ENCODE data around the gene MRPL40. TPM values are rescaled to one million over a fixed set of nuclear protein-coding genes. Genes with fewer than 3 reads are reported as not detected.

The MRPL40 gene
- total and polyA plus RNA-seq, 4 donors = 17.0 to 61.4 (median 32.2) TPM

- 93% methylated on average over 14 of the region's 14 CpGs for WGBS, 2 donors
Measured at GRCh38 chr22:19466126-19466716, 33.9 kb downstream of the MRPL40 start.

GRCh38 chr22:19466848-19467752 is 34.8 kb downstream of the MRPL40 start:
- H3K27me3 ChIP-seq (ENCODE audit: control insufficient read depth in 3 of 3, insufficient read depth in 3 of 3, low read length in 2 of 3) = no peaks in the 10 kb centered on the region
- ATAC-seq (ENCODE audit: insufficient read depth, low FRiP score) (no peak), DNase-seq (no peak)
- WGBS, 2 donors = 94 to 95% methylated on average over 9 of the region's 9 CpGs
- no peak overlapping the region for H3K9ac ChIP-seq (ENCODE audit: insufficient read depth in 1 of 2, low read length in 2 of 2)
- H3K9me3 ChIP-seq (ENCODE audit: control insufficient read depth in 4 of 4, insufficient read depth in 3 of 4, low read length in 3 of 4) = no peaks in the 10 kb centered on the region
- no peak overlapping the region for H3K4me3 ChIP-seq
- peaks cover 28 to 64% (median 31%) of the 10 kb centered on the region in 4 donors for H3K36me3 ChIP-seq (ENCODE audit: control insufficient read depth in 4 of 4, insufficient read depth in 4 of 4, low read length in 4 of 4)
- no peak overlapping the region for H3K27ac ChIP-seq (ENCODE audit: low read depth in 1 of 2, low read length in 1 of 2)
- TF ChIP-seq, protein P1, sequence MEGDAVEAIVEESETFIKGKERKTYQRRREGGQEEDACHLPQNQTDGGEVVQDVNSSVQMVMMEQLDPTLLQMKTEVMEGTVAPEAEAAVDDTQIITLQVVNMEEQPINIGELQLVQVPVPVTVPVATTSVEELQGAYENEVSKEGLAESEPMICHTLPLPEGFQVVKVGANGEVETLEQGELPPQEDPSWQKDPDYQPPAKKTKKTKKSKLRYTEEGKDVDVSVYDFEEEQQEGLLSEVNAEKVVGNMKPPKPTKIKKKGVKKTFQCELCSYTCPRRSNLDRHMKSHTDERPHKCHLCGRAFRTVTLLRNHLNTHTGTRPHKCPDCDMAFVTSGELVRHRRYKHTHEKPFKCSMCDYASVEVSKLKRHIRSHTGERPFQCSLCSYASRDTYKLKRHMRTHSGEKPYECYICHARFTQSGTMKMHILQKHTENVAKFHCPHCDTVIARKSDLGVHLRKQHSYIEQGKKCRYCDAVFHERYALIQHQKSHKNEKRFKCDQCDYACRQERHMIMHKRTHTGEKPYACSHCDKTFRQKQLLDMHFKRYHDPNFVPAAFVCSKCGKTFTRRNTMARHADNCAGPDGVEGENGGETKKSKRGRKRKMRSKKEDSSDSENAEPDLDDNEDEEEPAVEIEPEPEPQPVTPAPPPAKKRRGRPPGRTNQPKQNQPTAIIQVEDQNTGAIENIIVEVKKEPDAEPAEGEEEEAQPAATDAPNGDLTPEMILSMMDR (IDR thresholded peaks at IDR 0.05; ENCODE audit: control extremely low read depth, extremely low read depth) = no peak
- no peaks in the 10 kb centered on the region for H3K4me1 ChIP-seq (ENCODE audit: control insufficient read depth in 5 of 5, insufficient read depth in 5 of 5, low read length in 5 of 5)

More at GRCh38 chr22:19466126-19466716, 33.9 kb downstream of the MRPL40 start:
- ATAC-seq (ENCODE audit: insufficient read depth, low FRiP score) (no peak), DNase-seq (no peak)
- H3K9me3 ChIP-seq (ENCODE audit: control insufficient read depth in 4 of 4, insufficient read depth in 3 of 4, low read length in 3 of 4) = no peaks in the 10 kb centered on the region
- H3K27ac ChIP-seq (ENCODE audit: low read depth in 1 of 2, low read length in 1 of 2) = no peak overlapping the region
- H3K4me3 ChIP-seq = no peak overlapping the region
- no peaks in the 10 kb centered on the region for H3K27me3 ChIP-seq (ENCODE audit: control insufficient read depth in 3 of 3, insufficient read depth in 3 of 3, low read length in 2 of 3)
- peaks cover 27 to 58% (median 31%) of the 10 kb centered on the region in 4 donors for H3K36me3 ChIP-seq (ENCODE audit: control insufficient read depth in 4 of 4, insufficient read depth in 4 of 4, low read length in 4 of 4)
- H3K9ac ChIP-seq (ENCODE audit: insufficient read depth in 1 of 2, low read length in 2 of 2) = no peak overlapping the region
- TF ChIP-seq, protein P1 (IDR thresholded peaks at IDR 0.05; ENCODE audit: control extremely low read depth, extremely low read depth) = no peak
- no peaks in the 10 kb centered on the region for H3K4me1 ChIP-seq (ENCODE audit: control insufficient read depth in 5 of 5, insufficient read depth in 5 of 5, low read length in 5 of 5)

GRCh38 chr22:19467912-19468311 is 35.6 kb downstream of the MRPL40 start:
- WGBS, 2 donors = 97 to 99% methylated on average over 6 of the region's 6 CpGs
- DNase-seq = no peak
- Histone ChIP-seq H3K36me3 (ENCODE audit: control insufficient read depth in 4 of 4, insufficient read depth in 4 of 4, low read length in 4 of 4) (peaks cover 30 to 67% (median 34%) of the 10 kb centered on the region in 4 donors), H3K9ac (ENCODE audit: insufficient read depth in 1 of 2, low read length in 2 of 2) (no peak overlapping the region), H3K4me1 (ENCODE audit: control insufficient read depth in 5 of 5, insufficient read depth in 5 of 5, low read length in 5 of 5) (no peaks in the 10 kb centered on the region), H3K4me3 (no peak overlapping the region), H3K9me3 (ENCODE audit: control insufficient read depth in 4 of 4, insufficient read depth in 3 of 4, low read length in 3 of 4) (no peaks in the 10 kb centered on the region), H3K27ac (ENCODE audit: low read depth in 1 of 2, low read length in 1 of 2) (no peak overlapping the region), H3K27me3 (ENCODE audit: control insufficient read depth in 3 of 3, insufficient read depth in 3 of 3, low read length in 2 of 3) (no peaks in the 10 kb centered on the region)
- TF ChIP-seq, protein P1 (IDR thresholded peaks at IDR 0.05; ENCODE audit: control extremely low read depth, extremely low read depth) = no peak
- ATAC-seq (ENCODE audit: insufficient read depth, low FRiP score) = no peak
